ENCODE data around the gene F5. TPM values are rescaled to one million over a fixed set of nuclear protein-coding genes. Genes with fewer than 3 reads are reported as not detected.

F5 gene
- total RNA-seq, 1 donor from 2014 or later = 9.1 TPM

- intact Hi-C loops (cut with micrococcal nuclease) = loop anchor here (10.0 kb wide), 1 partner anchor 306 kb away; the partner anchor contains the start of gene SCYL3
Observed at GRCh38 chr1:169588785-169589485, 2.7 kb upstream of the F5 start.

GRCh38 chr1:169588112-169588511 is 1.8 kb upstream of the F5 start:
- intact Hi-C loops (cut with micrococcal nuclease) = loop anchor here (10.0 kb wide), 1 partner anchor 307 kb away; the partner anchor contains the start of gene SCYL3

- intact Hi-C loops (cut with micrococcal nuclease) = loop anchor here (1.0 to 10.0 kb wide), 6 partner anchors 15 to 309 kb away; partner anchors contain the start of genes METTL18 and SCYL3
Observed at GRCh38 chr1:169586067-169586394, 250 bp downstream of the F5 start.

GRCh38 chr1:169585181-169585580 is 1.1 kb downstream of the F5 start:
- intact Hi-C loops (cut with micrococcal nuclease) = loop anchor here (2.0 to 10.0 kb wide), 2 partner anchors 34 to 310 kb away; partner anchors contain the start of gene SCYL3

GRCh38 chr1:169584483-169585144 is 1.7 kb downstream of the F5 start:
- intact Hi-C loops (cut with micrococcal nuclease) = loop anchor here (2.0 to 10.0 kb wide), 2 partner anchors 34 to 310 kb away; partner anchors contain the start of gene SCYL3

GRCh38 chr1:169577981-169578738 is 8.1 kb downstream of the F5 start:
- intact Hi-C loops (cut with micrococcal nuclease) = no loop called here

GRCh38 chr1:169576935-169577331 is 9.3 kb downstream of the F5 start:
- intact Hi-C loops (cut with micrococcal nuclease) = no loop called here

- intact Hi-C loops (cut with micrococcal nuclease) = no loop called here
Observed at GRCh38 chr1:169576241-169576934, 9.9 kb downstream of the F5 start.

GRCh38 chr1:169574336-169574735 is 11.9 kb downstream of the F5 start:
- intact Hi-C loops (cut with micrococcal nuclease) = no loop called here

GRCh38 chr1:169572187-169572586 is 14.1 kb downstream of the F5 start:
- intact Hi-C loops (cut with micrococcal nuclease) = no loop called here

GRCh38 chr1:169571450-169571849 is 14.8 kb downstream of the F5 start:
- intact Hi-C loops (cut with micrococcal nuclease) = no loop called here

- intact Hi-C loops (cut with micrococcal nuclease) = no loop called here
Observed at GRCh38 chr1:169570172-169570574, 16.1 kb downstream of the F5 start.

- intact Hi-C loops (cut with micrococcal nuclease) = no loop called here
Observed at GRCh38 chr1:169568497-169568896, 17.8 kb downstream of the F5 start.

GRCh38 chr1:169565335-169566271 is 20.7 kb downstream of the F5 start:
- intact Hi-C loops (cut with micrococcal nuclease) = no loop called here

GRCh38 chr1:169563650-169564049 is 22.6 kb downstream of the F5 start:
- intact Hi-C loops (cut with micrococcal nuclease) = no loop called here

- intact Hi-C loops (cut with micrococcal nuclease) = no loop called here
Observed at GRCh38 chr1:169563019-169563615, 23.2 kb downstream of the F5 start.

GRCh38 chr1:169561692-169562091 is 24.6 kb downstream of the F5 start:
- intact Hi-C loops (cut with micrococcal nuclease) = no loop called here

GRCh38 chr1:169557131-169557530 is 29.1 kb downstream of the F5 start:
- intact Hi-C loops (cut with micrococcal nuclease) = no loop called here

GRCh38 chr1:169550294-169550693 is 36.0 kb downstream of the F5 start:
- intact Hi-C loops (cut with micrococcal nuclease) = loop anchor here (1.0 to 5.0 kb wide), 4 partner anchors 35 to 259 kb away; no protein-coding TSS in a partner anchor

- intact Hi-C loops (cut with micrococcal nuclease) = loop anchor here (5.0 kb wide), 1 partner anchor 181 kb away; the partner anchor contains the start of genes BLZF1 and NME7
Observed at GRCh38 chr1:169548282-169548681, 38.0 kb downstream of the F5 start.

All from T-helper 2 cell treated with Interferon-gamma antibody and Interleukin-4, amounts not matched to agents 100 ng/mL and 5 ng/mL, for 36 hours (primary cell).